ENCODE data around the gene PARD6A. TPM values are rescaled to one million over a fixed set of nuclear protein-coding genes. Genes with fewer than 3 reads are reported as not detected.

PARD6A gene
- total RNA-seq, 2 donors from 2014 or later = 2.6 to 3.7 TPM

DNA sequence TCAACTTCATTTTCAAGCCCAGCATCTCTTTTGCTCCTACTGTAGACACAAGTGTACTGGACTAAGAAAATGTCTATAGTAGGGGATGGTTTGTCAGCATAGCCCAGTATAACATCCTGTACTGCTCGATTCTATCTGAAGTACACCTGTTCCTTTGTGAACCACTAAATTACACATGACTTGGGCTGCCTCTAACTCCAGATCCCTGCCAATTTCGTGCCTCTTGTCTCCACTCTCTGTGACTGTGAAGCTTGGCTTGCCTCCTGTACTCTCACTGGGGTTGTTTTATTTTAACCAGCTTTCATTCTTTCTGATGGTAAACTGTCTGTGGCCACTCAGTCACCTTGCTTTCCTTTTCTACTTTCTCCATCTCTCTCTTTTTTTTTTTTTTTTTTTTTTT lies 33.9 kb downstream of the PARD6A start:
- WGBS, 2 experiments (ENCODE audit: insufficient coverage in 1 of 2, insufficient read length in 1 of 2) = 92 to 97% methylated on average over 2 of the region's 2 CpGs
- no peak overlapping the region for H3K27ac ChIP-seq (ENCODE audit: low read depth, low read length)
- DNase-seq = no peak
- peaks cover 4% of the 10 kb centered on the region for H3K9me3 ChIP-seq (ENCODE audit: control insufficient read depth, low read length)
- TF ChIP-seq CTCF (conservative IDR thresholded peaks at IDR 0.05) = no peak
- Mint-ChIP-seq H3K36me3 (ENCODE audit: low read depth) (peaks cover 21% of the 10 kb centered on the region), H3K27me3 (ENCODE audit: insufficient read depth) (no peaks in the 10 kb centered on the region), H3K27ac (no peak overlapping the region), H3K9me3 (peaks cover 6% of the 10 kb centered on the region), H3K4me1 (peaks cover 8% of the 10 kb centered on the region), H3K4me3 (no peak overlapping the region)
- H3K4me3 ChIP-seq (ENCODE audit: low read length) = no peak overlapping the region
- H3K4me1 ChIP-seq (ENCODE audit: control insufficient read depth, insufficient read depth, low read length) = no peaks in the 10 kb centered on the region
- no peaks in the 10 kb centered on the region for H3K27me3 ChIP-seq (ENCODE audit: control insufficient read depth, insufficient read depth, low read length, poor library complexity, severe bottlenecking)
- peaks cover 16% of the 10 kb centered on the region for H3K36me3 ChIP-seq (ENCODE audit: control insufficient read depth, insufficient read depth, low read length)
- no peak overlapping the region for H3K9ac ChIP-seq (ENCODE audit: extremely low read depth, low read length, poor library complexity, severe bottlenecking)

- DNase-seq = no peak
- Mint-ChIP-seq H3K4me1 (peaks cover 8% of the 10 kb centered on the region), H3K27ac (no peak overlapping the region), H3K27me3 (ENCODE audit: insufficient read depth) (no peaks in the 10 kb centered on the region), H3K9me3 (peaks cover 6% of the 10 kb centered on the region), H3K36me3 (ENCODE audit: low read depth) (peaks cover 14% of the 10 kb centered on the region), H3K4me3 (no peak overlapping the region)
- peaks cover 8% of the 10 kb centered on the region for H3K9me3 ChIP-seq (ENCODE audit: control insufficient read depth, low read length)
- no peak overlapping the region for H3K4me3 ChIP-seq (ENCODE audit: low read length)
- no peak for TF ChIP-seq CTCF (conservative IDR thresholded peaks at IDR 0.05)
- H3K4me1 ChIP-seq (ENCODE audit: control insufficient read depth, insufficient read depth, low read length) = no peaks in the 10 kb centered on the region
- no peak overlapping the region for H3K27ac ChIP-seq (ENCODE audit: low read depth, low read length)
- 89 to 100% methylated on average over 3 to 4 of the region's 4 CpGs for WGBS, 2 experiments (ENCODE audit: insufficient coverage in 1 of 2, insufficient read length in 1 of 2)
- no peak overlapping the region for H3K9ac ChIP-seq (ENCODE audit: extremely low read depth, low read length, poor library complexity, severe bottlenecking)
- H3K36me3 ChIP-seq (ENCODE audit: control insufficient read depth, insufficient read depth, low read length) = peaks cover 16% of the 10 kb centered on the region
- H3K27me3 ChIP-seq (ENCODE audit: control insufficient read depth, insufficient read depth, low read length, poor library complexity, severe bottlenecking) = no peaks in the 10 kb centered on the region
Measured at GRCh38 chr16:67697422-67698185, 36.8 kb downstream of the PARD6A start.

- peaks cover 8% of the 10 kb centered on the region for H3K4me1 Mint-ChIP-seq
- H3K27me3 ChIP-seq (ENCODE audit: control insufficient read depth, insufficient read depth, low read length, poor library complexity, severe bottlenecking) = no peaks in the 10 kb centered on the region
- H3K9me3 Mint-ChIP-seq = peaks cover 6% of the 10 kb centered on the region
- peaks cover 8% of the 10 kb centered on the region for H3K9me3 ChIP-seq (ENCODE audit: control insufficient read depth, low read length)
- DNase-seq = no peak
- H3K4me1 ChIP-seq (ENCODE audit: control insufficient read depth, insufficient read depth, low read length) = no peaks in the 10 kb centered on the region
- no peak overlapping the region for H3K27ac Mint-ChIP-seq
- no peak overlapping the region for H3K27ac ChIP-seq (ENCODE audit: low read depth, low read length)
- WGBS, 2 experiments (ENCODE audit: insufficient coverage in 1 of 2, insufficient read length in 1 of 2) = 97 to 100% methylated on average over 3 to 7 of the region's 7 CpGs
- H3K4me3 Mint-ChIP-seq = no peak overlapping the region
- no peak overlapping the region for H3K4me3 ChIP-seq (ENCODE audit: low read length)
- peaks cover 16% of the 10 kb centered on the region for H3K36me3 ChIP-seq (ENCODE audit: control insufficient read depth, insufficient read depth, low read length)
- no peaks in the 10 kb centered on the region for H3K27me3 Mint-ChIP-seq (ENCODE audit: insufficient read depth)
- peaks cover 14% of the 10 kb centered on the region for H3K36me3 Mint-ChIP-seq (ENCODE audit: low read depth)
- TF ChIP-seq CTCF (conservative IDR thresholded peaks at IDR 0.05) = no peak
- H3K9ac ChIP-seq (ENCODE audit: extremely low read depth, low read length, poor library complexity, severe bottlenecking) = no peak overlapping the region
Measured at GRCh38 chr16:67699265-67699664, 38.5 kb downstream of the PARD6A start.

Measured in endodermal cell (in vitro differentiated cells).